ENCODE data around the gene PRKAR2B. TPM values are rescaled to one million over a fixed set of nuclear protein-coding genes. Genes with fewer than 3 reads are reported as not detected.
A peak's percentile ranks its signal among the peaks of the same experiment; 100 is the strongest.

The PRKAR2B gene
- total and polyA plus RNA-seq, 2 of the 4 experiments (the other 2 are of a cell fraction): 3.0 to 3.1 TPM

DNA sequence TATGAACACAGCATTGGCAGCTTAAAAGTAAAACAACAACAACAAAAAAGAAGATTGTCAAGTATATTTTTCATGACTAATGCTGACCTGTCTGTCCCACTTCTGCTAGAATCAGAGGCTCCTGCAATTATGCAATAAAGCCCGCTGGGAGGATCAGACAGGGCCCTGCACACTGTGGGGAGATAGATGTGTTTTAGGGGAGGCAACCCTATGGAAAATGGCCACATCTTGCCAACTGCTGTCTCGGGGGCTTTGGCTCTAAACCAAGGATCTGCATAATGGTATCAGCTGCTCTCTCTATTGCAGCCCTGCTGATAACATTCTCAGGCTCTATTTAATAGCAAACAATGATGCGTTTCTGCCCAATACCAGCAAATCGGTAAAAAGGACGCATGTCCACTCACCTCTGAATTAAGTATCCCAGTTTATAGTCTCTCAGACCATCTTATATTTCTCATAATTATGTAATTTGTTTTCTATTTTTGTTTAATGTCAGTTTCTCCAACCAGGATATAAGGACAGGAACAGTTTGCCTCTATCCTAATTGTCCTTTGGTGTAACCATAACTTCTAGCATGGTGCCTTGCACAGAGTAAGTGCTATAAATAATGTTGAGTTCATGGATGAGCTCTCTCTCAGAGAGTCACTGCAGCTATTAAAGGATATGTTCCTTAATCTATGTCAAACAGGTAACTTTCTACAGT, 15.3 kb upstream of the PRKAR2B start:
- Histone ChIP-seq H3K4ac (ENCODE audit: low read depth, low read length) (no peak overlapping the region), H3K9me3 (ENCODE audit: control insufficient read depth, insufficient read depth, low read length) (no peaks in the 10 kb centered on the region), H3K27ac (ENCODE audit: insufficient read depth, low read length) (no peak overlapping the region), H3K14ac (replicated peaks; ENCODE audit: low read depth, low read length) (no peak overlapping the region), H3K4me3 (ENCODE audit: insufficient read depth, low read depth, low read length) (no peak overlapping the region), H3K4me2 (ENCODE audit: low read depth, low read length) (no peak overlapping the region), H2AFZ (replicated peaks; ENCODE audit: low read length, poor library complexity) (no peak overlapping the region), H2BK5ac (ENCODE audit: low read depth, low read length, poor library complexity, severe bottlenecking) (no peak overlapping the region), H2AK5ac (ENCODE audit: low read depth, low read length) (no peak overlapping the region), H4K91ac (ENCODE audit: insufficient read depth, low read depth, low read length) (no peak overlapping the region), H4K8ac (ENCODE audit: low read depth in 2 of 2, low read length in 2 of 2) (no peak overlapping the region), H3K9ac (ENCODE audit: low read depth, low read length) (no peak overlapping the region), H3K9me1 (ENCODE audit: insufficient read depth, low read length) (no peaks in the 10 kb centered on the region), H2BK15ac (ENCODE audit: low read depth, low read length) (no peak overlapping the region), H3K18ac (ENCODE audit: low read depth, low read length) (no peak overlapping the region), H4K5ac (ENCODE audit: low read depth, low read length) (no peak overlapping the region), H3K23ac (ENCODE audit: low read depth, low read length) (no peak overlapping the region), H3K36me3 (ENCODE audit: control insufficient read depth, insufficient read depth, low read length) (no peaks in the 10 kb centered on the region), H2BK120ac (ENCODE audit: low read depth, low read length) (no peak overlapping the region), H2BK20ac (ENCODE audit: low read depth, low read length) (no peak overlapping the region), H3K27me3 (ENCODE audit: control insufficient read depth, insufficient read depth, low read length) (no peaks in the 10 kb centered on the region), H2AK9ac (replicated peaks; ENCODE audit: low read depth, low read length, poor library complexity) (no peak overlapping the region), H3K56ac (ENCODE audit: extremely low read depth, insufficient read depth, low read length) (no peak overlapping the region), H3K4me1 (ENCODE audit: control insufficient read depth, insufficient read depth, low read length) (no peaks in the 10 kb centered on the region), H3K79me1 (ENCODE audit: low read depth in 1 of 2, low read length in 2 of 2) (no peaks in the 10 kb centered on the region), H4K20me1 (ENCODE audit: insufficient read depth, low read length) (no peaks in the 10 kb centered on the region)
- dilution Hi-C loops (cut with HindIII; ENCODE audit: low sequenced_read_pairs, unreplicated experiment): no loop called here
- ChIA-PET CTCF (no interaction called here), POLR2A (ENCODE audit: unreplicated experiment) (no interaction called here)
- in situ Hi-C loops (cut with MboI; ENCODE audit: low sequenced_read_pairs): no loop called here
- no peak for ATAC-seq (ENCODE audit: low read depth)
- no TSS peak for BruUV-seq (replicated peaks)
- peak; percentile 9 for DNase-seq
- intact Hi-C loops (cut with micrococcal nuclease): no loop called here
- no CpG with 5 or more reads among the region's 5 CpGs for WGBS, 2 experiments (ENCODE audit: extremely low coverage in 2 of 2, insufficient read length in 1 of 2)
- TF ChIP-seq, protein P1, sequence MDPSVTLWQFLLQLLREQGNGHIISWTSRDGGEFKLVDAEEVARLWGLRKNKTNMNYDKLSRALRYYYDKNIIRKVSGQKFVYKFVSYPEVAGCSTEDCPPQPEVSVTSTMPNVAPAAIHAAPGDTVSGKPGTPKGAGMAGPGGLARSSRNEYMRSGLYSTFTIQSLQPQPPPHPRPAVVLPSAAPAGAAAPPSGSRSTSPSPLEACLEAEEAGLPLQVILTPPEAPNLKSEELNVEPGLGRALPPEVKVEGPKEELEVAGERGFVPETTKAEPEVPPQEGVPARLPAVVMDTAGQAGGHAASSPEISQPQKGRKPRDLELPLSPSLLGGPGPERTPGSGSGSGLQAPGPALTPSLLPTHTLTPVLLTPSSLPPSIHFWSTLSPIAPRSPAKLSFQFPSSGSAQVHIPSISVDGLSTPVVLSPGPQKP (IDR thresholded peaks at IDR 0.05; ENCODE audit: borderline replicate concordance, low read depth, low read length): no peak
- TF ChIP-seq SMC3 (IDR thresholded peaks at IDR 0.05; ENCODE audit: low read depth, low read length) (no peak), RAD21 (IDR thresholded peaks at IDR 0.05; ENCODE audit: low read length) (no peak), FOS (IDR thresholded peaks at IDR 0.05; ENCODE audit: low read depth, low read length) (no peak), CEBPB (IDR thresholded peaks at IDR 0.05; ENCODE audit: low read depth, low read length) (peak; percentile 52), RCOR1 (IDR thresholded peaks at IDR 0.05; ENCODE audit: insufficient replicate concordance, low read length) (no peak)

Data from IMR-90 (cell line).